ENCODE results near the gene AK2.
"Not testable (repeated sequence)": the region's sequence is repeated elsewhere in the genome, so short reads cannot be mapped to it uniquely, and the experiment has no call there.

Gene AK2

GRCh38 chr1:33066477-33066876 lies 29.8 kb upstream of the AK2 start:
- not testable (repeated sequence) for H4K8ac ChIP-seq (ENCODE audit: low read depth, low read length); H3K79me1 ChIP-seq (ENCODE audit: low read depth, low read length); H3K4me2 ChIP-seq (ENCODE audit: insufficient read depth, low read length, poor library complexity, severe bottlenecking); H2BK120ac ChIP-seq (ENCODE audit: low read depth, low read length); H3K4me1 ChIP-seq (ENCODE audit: control insufficient read depth in 2 of 2, insufficient read depth in 1 of 2, low read depth in 1 of 2, low read length in 2 of 2); DNase-seq (ENCODE audit: low spot score); H2AK5ac ChIP-seq (ENCODE audit: low read depth, low read length); H2BK15ac ChIP-seq (ENCODE audit: low read length); H2BK5ac ChIP-seq (ENCODE audit: low read length); H3K4me3 ChIP-seq (ENCODE audit: low read length in 2 of 2); H3K27me3 ChIP-seq (ENCODE audit: control insufficient read depth in 3 of 3, insufficient read depth in 3 of 3, low read depth in 1 of 3, low read length in 3 of 3); H2BK12ac ChIP-seq (ENCODE audit: low read length); H3K14ac ChIP-seq (ENCODE audit: low read length); H3K27ac ChIP-seq (replicated peaks; ENCODE audit: low read length); H3K18ac ChIP-seq (ENCODE audit: low read length); H4K91ac ChIP-seq (ENCODE audit: low read depth, low read length, poor library complexity); H3K36me3 ChIP-seq (replicated peaks in 1 of 2; ENCODE audit: control insufficient read depth in 2 of 2, insufficient read depth in 2 of 2, low read length in 2 of 2); H3K23ac ChIP-seq (ENCODE audit: low read depth, low read length, poor library complexity); H3K9ac ChIP-seq (ENCODE audit: low read depth, low read length, poor library complexity); H3K4ac ChIP-seq (ENCODE audit: low read length); H2AFZ ChIP-seq (ENCODE audit: low read length)
- peaks cover 2 to 20% of the 10 kb centered on the region in 2 donors for H3K9me3 ChIP-seq (replicated peaks in 1 of 2; ENCODE audit: control insufficient read depth in 2 of 2, insufficient read depth in 1 of 2, low read depth in 1 of 2, low read length in 2 of 2)
- no CpG with 5 or more reads among the region's 3 CpGs for WGBS, 2 donors (ENCODE audit: extremely low coverage in 2 of 2, insufficient read length in 2 of 2, insufficient replicate concordance in 1 of 2)

GRCh38 chr1:33065301-33065700 lies 28.6 kb upstream of the AK2 start:
- H3K9ac ChIP-seq (ENCODE audit: low read depth, low read length, poor library complexity) = no peak overlapping the region
- no peaks in the 10 kb centered on the region for H3K79me1 ChIP-seq (ENCODE audit: low read depth, low read length)
- H3K4ac ChIP-seq (ENCODE audit: low read length) = no peak overlapping the region
- H4K91ac ChIP-seq (ENCODE audit: low read depth, low read length, poor library complexity) = no peak overlapping the region
- no peak overlapping the region for H2BK12ac ChIP-seq (ENCODE audit: low read length)
- H3K27me3 ChIP-seq (ENCODE audit: control insufficient read depth in 3 of 3, insufficient read depth in 3 of 3, low read depth in 1 of 3, low read length in 3 of 3) = peaks cover 0 to 3% (median 0%) of the 10 kb centered on the region in 3 experiments
- H3K14ac ChIP-seq (ENCODE audit: low read length) = no peak overlapping the region
- DNase-seq (ENCODE audit: low spot score) = no peak
- H3K23ac ChIP-seq (ENCODE audit: low read depth, low read length, poor library complexity) = no peak overlapping the region
- no peak overlapping the region for H4K8ac ChIP-seq (ENCODE audit: low read depth, low read length)
- H3K18ac ChIP-seq (ENCODE audit: low read length) = no peak overlapping the region
- no peak overlapping the region for H2BK5ac ChIP-seq (ENCODE audit: low read length)
- no peak overlapping the region for H3K27ac ChIP-seq (replicated peaks; ENCODE audit: low read length)
- no peak overlapping the region for H2BK120ac ChIP-seq (ENCODE audit: low read depth, low read length)
- no peaks in the 10 kb centered on the region for H3K36me3 ChIP-seq (replicated peaks in 1 of 2; ENCODE audit: control insufficient read depth in 2 of 2, insufficient read depth in 2 of 2, low read length in 2 of 2)
- H3K4me2 ChIP-seq (ENCODE audit: insufficient read depth, low read length, poor library complexity, severe bottlenecking) = no peak overlapping the region
- peak overlapping the region; percentile 45 for H2AFZ ChIP-seq (ENCODE audit: low read length)
- no peak overlapping the region for H2AK5ac ChIP-seq (ENCODE audit: low read depth, low read length)
- H3K9me3 ChIP-seq (replicated peaks in 1 of 2; ENCODE audit: control insufficient read depth in 2 of 2, insufficient read depth in 1 of 2, low read depth in 1 of 2, low read length in 2 of 2) = peaks cover 2 to 20% of the 10 kb centered on the region in 2 donors
- H3K4me3 ChIP-seq (ENCODE audit: low read length in 2 of 2) = no peak overlapping the region
- no peak overlapping the region for H2BK15ac ChIP-seq (ENCODE audit: low read length)
- no peaks in the 10 kb centered on the region for H3K4me1 ChIP-seq (ENCODE audit: control insufficient read depth in 2 of 2, insufficient read depth in 1 of 2, low read depth in 1 of 2, low read length in 2 of 2)
- no CpG with 5 or more reads among the region's 10 CpGs for WGBS, 2 donors (ENCODE audit: extremely low coverage in 2 of 2, insufficient read length in 2 of 2, insufficient replicate concordance in 1 of 2)

GRCh38 chr1:33064284-33064683 lies 27.6 kb upstream of the AK2 start:
- H3K9me3 ChIP-seq (replicated peaks in 1 of 2; ENCODE audit: control insufficient read depth in 2 of 2, insufficient read depth in 1 of 2, low read depth in 1 of 2, low read length in 2 of 2) = peaks cover 2 to 20% of the 10 kb centered on the region in 2 donors
- not testable (repeated sequence) for H3K36me3 ChIP-seq (replicated peaks in 1 of 2; ENCODE audit: control insufficient read depth in 2 of 2, insufficient read depth in 2 of 2, low read length in 2 of 2); H3K23ac ChIP-seq (ENCODE audit: low read depth, low read length, poor library complexity); H3K27me3 ChIP-seq (ENCODE audit: control insufficient read depth in 3 of 3, insufficient read depth in 3 of 3, low read depth in 1 of 3, low read length in 3 of 3); H2BK120ac ChIP-seq (ENCODE audit: low read depth, low read length); H4K91ac ChIP-seq (ENCODE audit: low read depth, low read length, poor library complexity); H2BK12ac ChIP-seq (ENCODE audit: low read length); H2AK5ac ChIP-seq (ENCODE audit: low read depth, low read length); H3K79me1 ChIP-seq (ENCODE audit: low read depth, low read length); H3K4me3 ChIP-seq (ENCODE audit: low read length in 2 of 2); H3K4me1 ChIP-seq (ENCODE audit: control insufficient read depth in 2 of 2, insufficient read depth in 1 of 2, low read depth in 1 of 2, low read length in 2 of 2); H3K4me2 ChIP-seq (ENCODE audit: insufficient read depth, low read length, poor library complexity, severe bottlenecking); H3K18ac ChIP-seq (ENCODE audit: low read length); DNase-seq (ENCODE audit: low spot score); H3K27ac ChIP-seq (replicated peaks; ENCODE audit: low read length); H2AFZ ChIP-seq (ENCODE audit: low read length); H4K8ac ChIP-seq (ENCODE audit: low read depth, low read length); H2BK15ac ChIP-seq (ENCODE audit: low read length); H3K4ac ChIP-seq (ENCODE audit: low read length); H2BK5ac ChIP-seq (ENCODE audit: low read length); H3K9ac ChIP-seq (ENCODE audit: low read depth, low read length, poor library complexity); H3K14ac ChIP-seq (ENCODE audit: low read length)
- WGBS, 2 donors (ENCODE audit: extremely low coverage in 2 of 2, insufficient read length in 2 of 2, insufficient replicate concordance in 1 of 2) = no CpG with 5 or more reads among the region's 9 CpGs

- Histone ChIP-seq H3K4ac (ENCODE audit: low read length) (no peak overlapping the region), H2BK12ac (ENCODE audit: low read length) (no peak overlapping the region), H3K18ac (ENCODE audit: low read length) (no peak overlapping the region), H3K9me3 (replicated peaks in 1 of 2; ENCODE audit: control insufficient read depth in 2 of 2, insufficient read depth in 1 of 2, low read depth in 1 of 2, low read length in 2 of 2) (peaks cover 2 to 20% of the 10 kb centered on the region in 2 donors), H4K91ac (ENCODE audit: low read depth, low read length, poor library complexity) (no peak overlapping the region), H2BK15ac (ENCODE audit: low read length) (no peak overlapping the region), H3K27me3 (ENCODE audit: control insufficient read depth in 3 of 3, insufficient read depth in 3 of 3, low read depth in 1 of 3, low read length in 3 of 3) (no peaks in the 10 kb centered on the region), H3K27ac (replicated peaks; ENCODE audit: low read length) (no peak overlapping the region), H3K4me2 (ENCODE audit: insufficient read depth, low read length, poor library complexity, severe bottlenecking) (no peak overlapping the region), H2BK120ac (ENCODE audit: low read depth, low read length) (no peak overlapping the region), H3K4me1 (ENCODE audit: control insufficient read depth in 2 of 2, insufficient read depth in 1 of 2, low read depth in 1 of 2, low read length in 2 of 2) (no peaks in the 10 kb centered on the region), H3K36me3 (replicated peaks in 1 of 2; ENCODE audit: control insufficient read depth in 2 of 2, insufficient read depth in 2 of 2, low read length in 2 of 2) (no peaks in the 10 kb centered on the region), H2BK5ac (ENCODE audit: low read length) (no peak overlapping the region), H3K4me3 (ENCODE audit: low read length in 2 of 2) (no peak overlapping the region), H3K14ac (ENCODE audit: low read length) (no peak overlapping the region), H3K9ac (ENCODE audit: low read depth, low read length, poor library complexity) (no peak overlapping the region), H2AK5ac (ENCODE audit: low read depth, low read length) (no peak overlapping the region), H4K8ac (ENCODE audit: low read depth, low read length) (no peak overlapping the region), H3K79me1 (ENCODE audit: low read depth, low read length) (no peaks in the 10 kb centered on the region), H2AFZ (ENCODE audit: low read length) (no peak overlapping the region), H3K23ac (ENCODE audit: low read depth, low read length, poor library complexity) (no peak overlapping the region)
- DNase-seq (ENCODE audit: low spot score) = no peak
Measured at GRCh38 chr1:33061834-33062233, 25.2 kb upstream of the AK2 start.
